H1 (cell line): ENCODE data around the gene GPRIN1. TPM values are rescaled to one million over a fixed set of nuclear protein-coding genes. Genes with fewer than 3 reads are reported as not detected.

Source experiments
- CBX8 ChIP-seq: fragments of 300-800, 300-1000 bp; sonication (generic); IDR thresholded peaks from 2 replicates; pipeline ENCODE4 v1.7.1; 2016; ENCODE audit warnings: low read depth, low read length, borderline replicate concordance
- NANOG ChIP-seq: IDR thresholded peaks from 2 replicates; pipeline ENCODE4 v1.6.1; 2011; ENCODE audit warnings: low read length, low read depth, mild to moderate bottlenecking, inconsistent platforms; ENCODE audit not compliant: insufficient read depth, poor library complexity, severe bottlenecking
- POLR2A ChIP-seq, 2 experiments: IDR thresholded peaks; 1 replicate in 1 of 2; 2 replicates in 1 of 2; pipeline ENCODE4 v1.6.1; 2011; ENCODE audit warnings: low read depth in 2 of 2, low read length in 2 of 2, mild to moderate bottlenecking in 2 of 2; ENCODE audit errors: control extremely low read depth in 1 of 2
- SIRT6 ChIP-seq: IDR thresholded peaks from one replicate; pipeline ENCODE4 v1.7.1; 2012; ENCODE audit warnings: low read length, inconsistent platforms
- TAF1 ChIP-seq: IDR thresholded peaks from 2 replicates; pipeline ENCODE4 v1.6.1; 2011; ENCODE audit warnings: mild to moderate bottlenecking, low read depth, low read length
- polyA plus RNA-seq, 7 experiments: library from polyadenylated mRNA; depleted of rRNA in 3 of 7; stranded (reverse) in 5 of 7; unstranded in 2 of 7; fragments of >200 nt in 5 of 7; fragments of 200-250 nt in 2 of 7; gene quantifications; 1 replicate in 5 of 7; 2 replicates in 1 of 7; 4 replicates in 1 of 7; pipeline versions ENCODE4 v1.2.1 to v1.2.3, GENCODE V29; 2011 to 2013; ENCODE audit warnings: missing spikeins in 2 of 7, mixed read lengths in 2 of 7
- total RNA-seq: library from RNA; stranded (reverse); fragmentation: NEBNext Ultra II Directional; extraction: Animal tissue kit (Norgen Biotek cat#: 25700); gene quantifications from 2 replicates; pipeline ENCODE4 v1.2.1, GENCODE V29; 2021
- TF ChIP-seq, protein P1 (sequence below): fragments of 300-600 bp; sonication (generic); IDR thresholded peaks from 2 replicates; pipeline ENCODE4 v1.7.1; 2012; ENCODE audit warnings: low read length, moderate library complexity, mild to moderate bottlenecking, inconsistent platforms; ENCODE audit not compliant: insufficient replicate concordance

Gene GPRIN1
- total and polyA plus RNA-seq, 2 of the 8 experiments (the other 6 are each of a cell fraction or from before 2014, with no cell fraction given): 3.3 to 12.0 TPM

DNA sequence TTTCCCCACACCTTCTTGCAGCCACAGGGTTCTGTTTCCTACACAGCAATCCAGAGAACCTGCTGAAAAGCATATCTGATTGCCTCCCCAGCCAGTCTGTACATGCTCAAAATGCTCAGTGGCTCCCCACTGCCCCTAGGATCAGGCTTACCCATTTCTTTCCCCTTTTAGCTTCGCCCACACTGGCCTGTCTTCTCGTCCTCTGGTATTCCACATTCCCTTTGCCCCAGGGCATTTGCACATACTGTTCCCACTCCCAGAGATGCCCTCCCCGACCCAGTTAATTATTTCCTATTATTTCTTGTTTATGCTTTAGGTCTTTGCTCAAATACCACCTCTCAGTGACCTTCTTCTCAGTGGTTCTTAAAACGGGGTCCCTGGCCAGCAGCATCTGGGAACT lies 30.7 kb upstream of the GPRIN1 start (continued):
- TF ChIP-seq, protein P1, sequence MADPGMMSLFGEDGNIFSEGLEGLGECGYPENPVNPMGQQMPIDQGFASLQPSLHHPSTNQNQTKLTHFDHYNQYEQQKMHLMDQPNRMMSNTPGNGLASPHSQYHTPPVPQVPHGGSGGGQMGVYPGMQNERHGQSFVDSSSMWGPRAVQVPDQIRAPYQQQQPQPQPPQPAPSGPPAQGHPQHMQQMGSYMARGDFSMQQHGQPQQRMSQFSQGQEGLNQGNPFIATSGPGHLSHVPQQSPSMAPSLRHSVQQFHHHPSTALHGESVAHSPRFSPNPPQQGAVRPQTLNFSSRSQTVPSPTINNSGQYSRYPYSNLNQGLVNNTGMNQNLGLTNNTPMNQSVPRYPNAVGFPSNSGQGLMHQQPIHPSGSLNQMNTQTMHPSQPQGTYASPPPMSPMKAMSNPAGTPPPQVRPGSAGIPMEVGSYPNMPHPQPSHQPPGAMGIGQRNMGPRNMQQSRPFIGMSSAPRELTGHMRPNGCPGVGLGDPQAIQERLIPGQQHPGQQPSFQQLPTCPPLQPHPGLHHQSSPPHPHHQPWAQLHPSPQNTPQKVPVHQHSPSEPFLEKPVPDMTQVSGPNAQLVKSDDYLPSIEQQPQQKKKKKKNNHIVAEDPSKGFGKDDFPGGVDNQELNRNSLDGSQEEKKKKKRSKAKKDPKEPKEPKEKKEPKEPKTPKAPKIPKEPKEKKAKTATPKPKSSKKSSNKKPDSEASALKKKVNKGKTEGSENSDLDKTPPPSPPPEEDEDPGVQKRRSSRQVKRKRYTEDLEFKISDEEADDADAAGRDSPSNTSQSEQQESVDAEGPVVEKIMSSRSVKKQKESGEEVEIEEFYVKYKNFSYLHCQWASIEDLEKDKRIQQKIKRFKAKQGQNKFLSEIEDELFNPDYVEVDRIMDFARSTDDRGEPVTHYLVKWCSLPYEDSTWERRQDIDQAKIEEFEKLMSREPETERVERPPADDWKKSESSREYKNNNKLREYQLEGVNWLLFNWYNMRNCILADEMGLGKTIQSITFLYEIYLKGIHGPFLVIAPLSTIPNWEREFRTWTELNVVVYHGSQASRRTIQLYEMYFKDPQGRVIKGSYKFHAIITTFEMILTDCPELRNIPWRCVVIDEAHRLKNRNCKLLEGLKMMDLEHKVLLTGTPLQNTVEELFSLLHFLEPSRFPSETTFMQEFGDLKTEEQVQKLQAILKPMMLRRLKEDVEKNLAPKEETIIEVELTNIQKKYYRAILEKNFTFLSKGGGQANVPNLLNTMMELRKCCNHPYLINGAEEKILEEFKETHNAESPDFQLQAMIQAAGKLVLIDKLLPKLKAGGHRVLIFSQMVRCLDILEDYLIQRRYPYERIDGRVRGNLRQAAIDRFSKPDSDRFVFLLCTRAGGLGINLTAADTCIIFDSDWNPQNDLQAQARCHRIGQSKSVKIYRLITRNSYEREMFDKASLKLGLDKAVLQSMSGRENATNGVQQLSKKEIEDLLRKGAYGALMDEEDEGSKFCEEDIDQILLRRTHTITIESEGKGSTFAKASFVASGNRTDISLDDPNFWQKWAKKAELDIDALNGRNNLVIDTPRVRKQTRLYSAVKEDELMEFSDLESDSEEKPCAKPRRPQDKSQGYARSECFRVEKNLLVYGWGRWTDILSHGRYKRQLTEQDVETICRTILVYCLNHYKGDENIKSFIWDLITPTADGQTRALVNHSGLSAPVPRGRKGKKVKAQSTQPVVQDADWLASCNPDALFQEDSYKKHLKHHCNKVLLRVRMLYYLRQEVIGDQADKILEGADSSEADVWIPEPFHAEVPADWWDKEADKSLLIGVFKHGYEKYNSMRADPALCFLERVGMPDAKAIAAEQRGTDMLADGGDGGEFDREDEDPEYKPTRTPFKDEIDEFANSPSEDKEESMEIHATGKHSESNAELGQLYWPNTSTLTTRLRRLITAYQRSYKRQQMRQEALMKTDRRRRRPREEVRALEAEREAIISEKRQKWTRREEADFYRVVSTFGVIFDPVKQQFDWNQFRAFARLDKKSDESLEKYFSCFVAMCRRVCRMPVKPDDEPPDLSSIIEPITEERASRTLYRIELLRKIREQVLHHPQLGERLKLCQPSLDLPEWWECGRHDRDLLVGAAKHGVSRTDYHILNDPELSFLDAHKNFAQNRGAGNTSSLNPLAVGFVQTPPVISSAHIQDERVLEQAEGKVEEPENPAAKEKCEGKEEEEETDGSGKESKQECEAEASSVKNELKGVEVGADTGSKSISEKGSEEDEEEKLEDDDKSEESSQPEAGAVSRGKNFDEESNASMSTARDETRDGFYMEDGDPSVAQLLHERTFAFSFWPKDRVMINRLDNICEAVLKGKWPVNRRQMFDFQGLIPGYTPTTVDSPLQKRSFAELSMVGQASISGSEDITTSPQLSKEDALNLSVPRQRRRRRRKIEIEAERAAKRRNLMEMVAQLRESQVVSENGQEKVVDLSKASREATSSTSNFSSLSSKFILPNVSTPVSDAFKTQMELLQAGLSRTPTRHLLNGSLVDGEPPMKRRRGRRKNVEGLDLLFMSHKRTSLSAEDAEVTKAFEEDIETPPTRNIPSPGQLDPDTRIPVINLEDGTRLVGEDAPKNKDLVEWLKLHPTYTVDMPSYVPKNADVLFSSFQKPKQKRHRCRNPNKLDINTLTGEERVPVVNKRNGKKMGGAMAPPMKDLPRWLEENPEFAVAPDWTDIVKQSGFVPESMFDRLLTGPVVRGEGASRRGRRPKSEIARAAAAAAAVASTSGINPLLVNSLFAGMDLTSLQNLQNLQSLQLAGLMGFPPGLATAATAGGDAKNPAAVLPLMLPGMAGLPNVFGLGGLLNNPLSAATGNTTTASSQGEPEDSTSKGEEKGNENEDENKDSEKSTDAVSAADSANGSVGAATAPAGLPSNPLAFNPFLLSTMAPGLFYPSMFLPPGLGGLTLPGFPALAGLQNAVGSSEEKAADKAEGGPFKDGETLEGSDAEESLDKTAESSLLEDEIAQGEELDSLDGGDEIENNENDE: no peak
- TF ChIP-seq POLR2A (IDR thresholded peaks at IDR 0.05; ENCODE audit: control extremely low read depth in 1 of 2, low read depth in 2 of 2, low read length in 2 of 2): no peak
- TF ChIP-seq NANOG: no peak
- TF ChIP-seq SIRT6: no peak
- TF ChIP-seq TAF1: no peak
- TF ChIP-seq CBX8: no peak
